Measurements from ENCODE around the gene SLC22A23. TPM values are rescaled to one million over a fixed set of nuclear protein-coding genes. Genes with fewer than 3 reads are reported as not detected.

The SLC22A23 gene
- total RNA-seq, 1 donor, result 9.0 TPM

DNA sequence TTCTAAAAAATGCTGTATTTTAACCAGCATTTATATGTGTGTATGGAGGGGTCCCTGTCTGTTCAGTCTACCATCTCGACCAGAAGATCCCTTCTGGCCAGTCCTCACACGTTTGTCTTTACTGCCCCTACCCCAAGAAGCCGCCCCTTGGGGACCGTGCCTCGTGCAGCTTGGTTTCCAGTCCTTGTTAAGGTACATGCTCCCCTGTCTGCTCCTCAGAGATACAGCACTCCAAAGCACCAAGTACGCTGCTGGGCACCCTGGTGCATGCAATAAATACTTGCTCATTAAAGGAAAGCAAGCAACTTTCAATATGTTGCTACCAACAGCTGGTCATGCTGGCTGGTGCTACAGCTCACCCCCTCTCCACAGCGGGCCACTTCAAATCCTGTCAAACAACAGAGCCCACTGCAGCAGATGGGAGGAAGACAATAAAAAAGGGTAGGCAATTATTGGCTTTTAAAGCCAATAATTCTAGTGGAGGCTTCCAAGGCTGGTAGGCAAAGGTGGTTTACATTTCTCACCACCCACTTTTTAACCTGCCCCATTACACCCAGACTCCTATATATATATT, 136.5 kb downstream of the SLC22A23 start:
- TF ChIP-seq, protein P1, sequence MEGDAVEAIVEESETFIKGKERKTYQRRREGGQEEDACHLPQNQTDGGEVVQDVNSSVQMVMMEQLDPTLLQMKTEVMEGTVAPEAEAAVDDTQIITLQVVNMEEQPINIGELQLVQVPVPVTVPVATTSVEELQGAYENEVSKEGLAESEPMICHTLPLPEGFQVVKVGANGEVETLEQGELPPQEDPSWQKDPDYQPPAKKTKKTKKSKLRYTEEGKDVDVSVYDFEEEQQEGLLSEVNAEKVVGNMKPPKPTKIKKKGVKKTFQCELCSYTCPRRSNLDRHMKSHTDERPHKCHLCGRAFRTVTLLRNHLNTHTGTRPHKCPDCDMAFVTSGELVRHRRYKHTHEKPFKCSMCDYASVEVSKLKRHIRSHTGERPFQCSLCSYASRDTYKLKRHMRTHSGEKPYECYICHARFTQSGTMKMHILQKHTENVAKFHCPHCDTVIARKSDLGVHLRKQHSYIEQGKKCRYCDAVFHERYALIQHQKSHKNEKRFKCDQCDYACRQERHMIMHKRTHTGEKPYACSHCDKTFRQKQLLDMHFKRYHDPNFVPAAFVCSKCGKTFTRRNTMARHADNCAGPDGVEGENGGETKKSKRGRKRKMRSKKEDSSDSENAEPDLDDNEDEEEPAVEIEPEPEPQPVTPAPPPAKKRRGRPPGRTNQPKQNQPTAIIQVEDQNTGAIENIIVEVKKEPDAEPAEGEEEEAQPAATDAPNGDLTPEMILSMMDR (IDR thresholded peaks at IDR 0.05; ENCODE audit: insufficient read depth, low read length), result no peak
- H3K4me3 ChIP-seq (ENCODE audit: low read depth, low read length), result no peak overlapping the region
- no peak for DNase-seq (ENCODE audit: low read depth)

DNA sequence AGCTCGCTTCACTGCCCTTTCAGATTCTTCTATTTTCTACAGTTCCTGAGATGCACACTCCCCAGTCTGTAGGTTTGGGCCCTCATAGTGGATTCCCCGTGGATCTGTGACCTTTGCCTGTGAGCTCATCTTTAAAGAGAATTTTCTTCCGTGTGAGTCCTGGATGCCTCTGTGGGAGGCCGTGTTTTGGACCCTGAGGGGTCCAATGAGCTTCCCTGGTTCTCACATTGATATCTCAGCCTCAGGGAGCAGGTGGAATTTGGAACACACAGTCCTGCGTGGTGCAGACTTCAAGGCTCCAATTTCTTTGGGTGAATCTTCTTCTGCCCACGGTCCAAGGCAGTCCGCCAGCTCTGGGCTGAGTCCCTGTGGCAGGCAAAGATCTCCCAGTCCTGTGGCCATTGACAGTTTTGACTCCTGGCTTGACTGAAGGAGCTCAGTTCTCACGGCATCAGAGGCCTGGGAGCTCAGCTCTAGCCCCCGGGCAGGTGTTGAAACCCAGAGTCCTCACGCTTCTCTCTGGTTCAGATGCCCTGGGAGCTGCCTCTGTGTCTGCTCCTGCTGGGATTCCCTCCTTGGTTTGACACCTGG, 137.1 kb downstream of the SLC22A23 start:
- TF ChIP-seq, protein P1 (IDR thresholded peaks at IDR 0.05; ENCODE audit: insufficient read depth, low read length), result no peak
- H3K4me3 ChIP-seq (ENCODE audit: low read depth, low read length), result no peak overlapping the region
- DNase-seq (ENCODE audit: low read depth), result no peak

DNA sequence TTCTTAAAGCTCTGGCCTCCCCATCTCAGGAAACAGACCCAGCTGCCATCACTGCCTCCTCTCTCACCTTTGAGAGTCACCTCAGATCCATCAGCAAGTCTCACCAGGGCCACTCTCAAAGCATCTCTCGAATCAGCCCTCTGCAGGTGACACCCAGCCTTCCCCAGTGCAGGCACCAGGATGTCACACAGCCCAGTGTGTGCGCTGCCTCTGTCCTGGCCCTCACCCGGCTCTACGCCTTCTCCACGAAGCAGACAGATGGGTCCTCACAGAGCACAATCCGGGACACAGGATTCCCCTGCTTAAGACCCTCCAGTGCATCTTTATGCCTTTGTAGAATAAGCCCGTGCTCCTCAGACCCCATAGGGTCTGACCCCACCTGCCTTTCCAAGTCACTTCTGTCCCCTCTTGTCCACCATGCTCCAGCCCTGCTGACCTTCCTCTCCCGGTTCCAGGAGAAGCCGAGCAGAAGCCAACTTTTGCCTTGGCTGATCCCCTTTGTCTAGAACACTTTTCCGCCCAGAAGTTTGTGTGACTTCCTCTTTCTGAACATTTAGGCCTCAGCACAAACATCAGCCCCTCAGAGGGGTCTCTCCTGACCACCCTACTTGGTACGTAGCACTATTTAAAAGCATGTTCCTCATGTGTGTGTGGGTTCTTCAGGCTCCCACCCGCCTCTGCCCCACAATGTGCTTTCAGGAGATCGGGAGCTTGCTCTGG, 137.9 kb downstream of the SLC22A23 start:
- no peak for DNase-seq (ENCODE audit: low read depth)
- TF ChIP-seq, protein P1 (IDR thresholded peaks at IDR 0.05; ENCODE audit: insufficient read depth, low read length), result no peak
- no peak overlapping the region for H3K4me3 ChIP-seq (ENCODE audit: low read depth, low read length)

DNA sequence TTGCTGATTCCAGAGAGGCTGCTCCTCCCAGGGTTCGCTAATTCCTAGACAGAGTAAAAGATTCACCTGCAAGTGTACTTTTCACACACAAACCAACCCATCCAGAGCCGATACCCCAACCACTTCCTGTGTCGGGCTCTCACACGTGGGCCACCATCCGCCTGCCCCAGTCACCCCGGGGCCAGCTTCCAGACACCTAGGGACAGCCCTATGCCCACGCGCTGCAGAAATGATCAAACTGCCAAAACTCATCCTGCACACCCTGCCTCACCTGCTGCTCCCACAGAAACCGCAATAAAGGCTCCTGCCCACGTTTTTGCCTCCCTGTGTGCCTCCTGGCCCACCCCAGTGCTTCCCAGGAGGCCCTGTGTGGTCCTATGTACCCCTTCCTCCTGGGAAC, 138.6 kb downstream of the SLC22A23 start:
- no peak for DNase-seq (ENCODE audit: low read depth)
- no peak overlapping the region for H3K4me3 ChIP-seq (ENCODE audit: low read depth, low read length)
- TF ChIP-seq, protein P1 (IDR thresholded peaks at IDR 0.05; ENCODE audit: insufficient read depth, low read length), result no peak

DNA sequence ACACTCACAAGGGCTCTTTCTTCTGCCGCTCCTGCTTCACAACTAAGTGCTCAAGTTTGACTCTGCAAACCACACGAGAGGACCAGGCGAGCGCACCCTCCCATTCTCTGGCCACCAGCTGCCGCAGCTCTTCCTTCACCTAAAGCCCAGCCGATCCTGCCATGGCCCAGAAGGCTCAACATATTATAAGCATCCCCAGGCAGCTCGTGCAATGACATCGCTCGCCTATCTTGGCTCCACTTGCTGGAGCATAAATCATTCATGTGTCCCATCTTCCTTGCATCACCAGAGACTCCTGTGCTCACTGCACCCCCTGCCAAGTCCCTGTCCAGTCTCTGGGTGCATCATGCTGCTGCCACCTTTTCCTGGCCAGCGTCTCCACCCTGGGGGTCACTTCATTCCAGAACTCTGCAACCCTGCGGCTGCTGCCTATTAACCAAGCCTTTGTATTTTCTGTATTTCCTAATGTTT, 139.1 kb downstream of the SLC22A23 start:
- TF ChIP-seq, protein P1 (IDR thresholded peaks at IDR 0.05; ENCODE audit: insufficient read depth, low read length), result no peak
- peak; percentile 9 for DNase-seq (ENCODE audit: low read depth)
- no peak overlapping the region for H3K4me3 ChIP-seq (ENCODE audit: low read depth, low read length)

DNA sequence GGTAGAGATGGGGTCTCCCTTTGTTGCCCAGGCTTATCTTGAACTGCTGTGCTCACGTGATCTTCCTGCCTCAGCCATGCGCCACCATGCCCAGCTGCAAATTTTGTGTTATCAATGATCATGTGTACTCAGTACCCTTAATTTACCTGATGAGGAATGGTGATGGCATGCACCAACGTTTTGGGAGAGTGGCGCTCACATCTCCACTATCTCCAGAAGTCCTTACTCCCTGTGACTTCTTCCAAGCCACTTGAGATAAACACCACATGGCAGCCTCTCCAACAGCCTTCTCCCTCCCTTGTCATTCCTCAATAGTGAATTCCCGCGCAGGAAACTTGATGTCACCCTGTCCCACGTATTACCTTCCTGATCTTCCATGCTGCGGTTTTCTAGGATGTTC, 140.0 kb downstream of the SLC22A23 start:
- H3K4me3 ChIP-seq (ENCODE audit: low read depth, low read length), result no peak overlapping the region
- TF ChIP-seq, protein P1 (IDR thresholded peaks at IDR 0.05; ENCODE audit: insufficient read depth, low read length), result no peak
- DNase-seq (ENCODE audit: low read depth), result no peak

Data from fibroblast of the aortic adventitia (primary cell).